ENCODE results near the gene C1GALT1. TPM values are rescaled to one million over a fixed set of nuclear protein-coding genes. Genes with fewer than 3 reads are reported as not detected.

C1GALT1 gene
- total and polyA plus RNA-seq, 12 donors, result 6.2 to 31.9 (median 19.7) TPM

GRCh38 chr7:7249814-7250213 is 67.5 kb downstream of the C1GALT1 start:
- DNase-seq (no peak), ATAC-seq (no peak)
- H3K4me1 ChIP-seq, result peaks cover 0 to 28% (median 0%) of the 10 kb centered on the region in 9 donors
- intact Hi-C loops (cut with DNase I), result loop anchor here in 3 of 10 donors (5.0 to 10.0 kb wide), 3 partner anchors 58 to 315 kb away; partner anchors contain the start of gene MIOS (in 1 of the 3)
- 77 to 84% methylated on average over 2 of the region's 2 CpGs for WGBS, 2 donors
- peaks cover 0 to 4% (median 0%) of the 10 kb centered on the region in 11 donors for H3K9me3 ChIP-seq
- no peak for TF ChIP-seq CTCF (IDR thresholded peaks at IDR 0.05)
- H3K27me3 ChIP-seq, result no peaks in the 10 kb centered on the region
- no peak overlapping the region for H3K27ac ChIP-seq
- no peak overlapping the region for H3K4me3 ChIP-seq
- H3K36me3 ChIP-seq, result peaks cover 0 to 17% (median 0%) of the 10 kb centered on the region in 9 donors

- Histone ChIP-seq H3K27ac (no peak overlapping the region), H3K9me3 (no peaks in the 10 kb centered on the region), H3K36me3 (peaks cover 0 to 10% (median 0%) of the 10 kb centered on the region in 9 donors), H3K27me3 (no peaks in the 10 kb centered on the region), H3K4me1 (peaks cover 0 to 28% (median 0%) of the 10 kb centered on the region in 9 donors), H3K4me3 (no peak overlapping the region)
- WGBS, 2 donors, result 85 to 88% methylated on average over 2 of the region's 2 CpGs
- TF ChIP-seq CTCF (IDR thresholded peaks at IDR 0.05), result no peak
- ATAC-seq (peak in 4 of 8 donors; percentile 28 to 59 (median 46)), DNase-seq (no peak)
- intact Hi-C loops (cut with DNase I), result loop anchor here in 3 of 10 donors (5.0 to 10.0 kb wide), 3 partner anchors 59 to 313 kb away; partner anchors contain the start of gene MIOS (in 1 of the 3)
These were observed 69.4 kb downstream of the C1GALT1 start for GRCh38 chr7:7251742-7252141.

- no peak for TF ChIP-seq CTCF (IDR thresholded peaks at IDR 0.05)
- Histone ChIP-seq H3K4me1 (peaks cover 0 to 34% (median 8%) of the 10 kb centered on the region in 9 donors), H3K27ac (no peak overlapping the region), H3K9me3 (no peaks in the 10 kb centered on the region), H3K4me3 (no peak overlapping the region), H3K27me3 (no peaks in the 10 kb centered on the region), H3K36me3 (peaks cover 0 to 10% (median 0%) of the 10 kb centered on the region in 9 donors)
- intact Hi-C loops (cut with DNase I), result loop anchor here in 3 of 10 donors (5.0 to 10.0 kb wide), 3 partner anchors 62 to 310 kb away; partner anchors contain the start of gene MIOS (in 1 of the 3)
- WGBS, 2 donors, result 84 to 96% methylated on average over 2 of the region's 2 CpGs
- ATAC-seq, result no peak
- DNase-seq, result no peak
These were observed 72.0 kb downstream of the C1GALT1 start for GRCh38 chr7:7254319-7254718.

GRCh38 chr7:7254908-7255307 is 72.6 kb downstream of the C1GALT1 start:
- intact Hi-C loops (cut with DNase I), result loop anchor here in 4 of 10 donors (5.0 to 10.0 kb wide), 5 partner anchors 63 to 310 kb away; partner anchors contain the start of genes C1GALT1 (in 1 of the 4) and MIOS (in 1 of the 4)
- TF ChIP-seq CTCF (IDR thresholded peaks at IDR 0.05), result no peak
- 82 to 89% methylated on average over 5 of the region's 5 CpGs for WGBS, 2 donors

More at GRCh38 chr7:7254908-7255307, 72.6 kb downstream of the C1GALT1 start:
- Histone ChIP-seq H3K27ac (no peak overlapping the region), H3K4me3 (no peak overlapping the region), H3K27me3 (no peaks in the 10 kb centered on the region), H3K4me1 (peaks cover 0 to 38% (median 8%) of the 10 kb centered on the region in 9 donors), H3K36me3 (peaks cover 0 to 10% (median 0%) of the 10 kb centered on the region in 9 donors), H3K9me3 (no peaks in the 10 kb centered on the region)
- DNase-seq (no peak), ATAC-seq (no peak)

All from heart right ventricle (tissue), 16 donors.